Heart left ventricle (tissue), 13 donors: ENCODE data around the gene ABHD17B.

ENCODE experiments used
- CTCF ChIP-seq, 12 donors: fragments of 200-600 bp; sonication (generic) in 4 of 12; IDR thresholded peaks; one replicate each; pipeline versions ENCODE4 v1.5.0 to v1.8.0; 2018 to 2022; ENCODE audit warnings: antibody characterized with exemption in 12 of 12, mild to moderate bottlenecking in 5 of 12
- POLR2A ChIP-seq, 2 donors: fragments of 450-650 bp; IDR thresholded peaks; one replicate each; pipeline ENCODE4 v1.6.1; 2017; ENCODE audit warnings: antibody characterized with exemption in 2 of 2, mild to moderate bottlenecking in 2 of 2, moderate library complexity in 2 of 2
- donor health status: ischemic (EF 13 %, LVEDD 7.1; RV severe dilation, severe dysfunction).
- donor health status: DM: no; HTN: yes; CAD: no.
- donor health status: DM: no; HTN: no; CAD: no.
- donor health status: ischemic (EF 25% LVEDD 6.9; RV normal size, moderate dysfunction).
- donor health status: ischemic (EF 25% LVEDD 5.7; RV mildly dilated, moderate dysfunction).
- donor health status: ischemic (EF 35%, LVEDD 5.7; RV mildly dilated, moderate dysfunction).
- donor health status: nonischemic (EF 11% LVEDD 7.7; RV severe dilation, severe dysfunction).
- donor health status: DM: yes; HTN: yes; CAD: no.
- donor health status: PGD.
- donor health status: ischemic (EF 29% LVEDD 5.4; RV normal size, mild dysfunction).
- donor health status: nonischemic (EF 23%, LVEDD 6.1; RV moderate dilation, normal function).

- no peak for TF ChIP-seq POLR2A (IDR thresholded peaks at IDR 0.05)
- TF ChIP-seq CTCF (IDR thresholded peaks at IDR 0.05) = no peak
Observed at GRCh38 chr9:71941060-71941568, 30.1 kb upstream of the ABHD17B start.
